Transverse colon (tissue), 3 donors: ENCODE data around the gene CRHR2.

Source experiments
- EP300 ChIP-seq: sonication (generic); formaldehyde crosslinking; IDR thresholded peaks from one replicate; pipeline ENCODE4 v1.6.1; 2017; ENCODE audit warnings: antibody characterized with exemption, low read depth
- POLR2A ChIP-seq: fragments of 450-650 bp; IDR thresholded peaks from one replicate; pipeline ENCODE4 v1.6.1; 2016; ENCODE audit warnings: antibody characterized with exemption, mild to moderate bottlenecking, moderate library complexity
- TF ChIP-seq, protein P1 (sequence below), 5 experiments: fragments of 200-600 bp in 3 of 5; fragments of 450-650 bp in 2 of 5; sonication (generic) in 3 of 5; IDR thresholded peaks; 1 replicate in 2 of 5; 2 replicates in 3 of 5; pipeline ENCODE4 v1.5.1; 2016 to 2017; ENCODE audit warnings: antibody characterized with exemption in 5 of 5, inconsistent platforms in 3 of 5, mild to moderate bottlenecking in 2 of 5, moderate library complexity in 1 of 5

DNA sequence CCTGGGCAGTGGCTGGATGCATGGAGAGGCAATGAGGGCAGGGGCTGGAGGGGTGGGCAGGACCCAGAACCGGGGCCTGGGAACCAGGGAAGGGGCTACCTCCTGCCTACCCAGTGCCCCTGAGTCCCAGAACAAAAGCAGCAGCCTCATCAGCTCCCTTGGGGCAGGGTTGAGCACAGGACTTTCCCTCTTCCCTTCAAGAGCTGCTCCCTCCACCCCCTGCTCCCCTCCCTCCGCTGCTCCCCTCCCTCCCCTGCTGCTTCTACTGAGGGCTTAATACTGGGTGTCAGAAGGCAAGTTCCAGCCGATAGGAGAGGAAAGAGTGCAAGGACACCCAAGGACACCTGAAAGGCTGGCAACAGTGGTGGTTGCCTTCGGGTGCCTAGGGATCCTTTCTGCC lies 41.5 kb upstream of the CRHR2 start:
- TF ChIP-seq, protein P1, sequence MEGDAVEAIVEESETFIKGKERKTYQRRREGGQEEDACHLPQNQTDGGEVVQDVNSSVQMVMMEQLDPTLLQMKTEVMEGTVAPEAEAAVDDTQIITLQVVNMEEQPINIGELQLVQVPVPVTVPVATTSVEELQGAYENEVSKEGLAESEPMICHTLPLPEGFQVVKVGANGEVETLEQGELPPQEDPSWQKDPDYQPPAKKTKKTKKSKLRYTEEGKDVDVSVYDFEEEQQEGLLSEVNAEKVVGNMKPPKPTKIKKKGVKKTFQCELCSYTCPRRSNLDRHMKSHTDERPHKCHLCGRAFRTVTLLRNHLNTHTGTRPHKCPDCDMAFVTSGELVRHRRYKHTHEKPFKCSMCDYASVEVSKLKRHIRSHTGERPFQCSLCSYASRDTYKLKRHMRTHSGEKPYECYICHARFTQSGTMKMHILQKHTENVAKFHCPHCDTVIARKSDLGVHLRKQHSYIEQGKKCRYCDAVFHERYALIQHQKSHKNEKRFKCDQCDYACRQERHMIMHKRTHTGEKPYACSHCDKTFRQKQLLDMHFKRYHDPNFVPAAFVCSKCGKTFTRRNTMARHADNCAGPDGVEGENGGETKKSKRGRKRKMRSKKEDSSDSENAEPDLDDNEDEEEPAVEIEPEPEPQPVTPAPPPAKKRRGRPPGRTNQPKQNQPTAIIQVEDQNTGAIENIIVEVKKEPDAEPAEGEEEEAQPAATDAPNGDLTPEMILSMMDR (IDR thresholded peaks at IDR 0.05), result no peak
- no peak for TF ChIP-seq POLR2A
- no peak for TF ChIP-seq EP300
